H1 (cell line): ENCODE measurements around the gene HAVCR1. TPM values are rescaled to one million over a fixed set of nuclear protein-coding genes. Genes with fewer than 3 reads are reported as not detected.

Source experiments
- CBX5 ChIP-seq: fragments of 300-800, 300-1000 bp; sonication (generic); IDR thresholded peaks from 2 replicates; pipeline ENCODE4 v1.7.1; 2016; ENCODE audit warnings: antibody characterized with exemption, low read length, low read depth
- CHD2 ChIP-seq: IDR thresholded peaks from 2 replicates; pipeline ENCODE4 v1.6.1; 2012; ENCODE audit warnings: low read length, improper control_type of control experiment
- RAD21 ChIP-seq, 2 experiments: IDR thresholded peaks in 1 of 2; conservative IDR thresholded peaks in 1 of 2; 2 replicates each; pipeline ENCODE4 v1.6.1; 2011; ENCODE audit warnings: low read depth in 2 of 2, low read length in 2 of 2, improper control_type of control experiment in 1 of 2, inconsistent platforms in 1 of 2, mild to moderate bottlenecking in 1 of 2, moderate library complexity in 1 of 2
- RNF2 ChIP-seq: fragments of 200-900, 300-1000 bp; sonication (generic); IDR thresholded peaks from 2 replicates; pipeline ENCODE4 v1.7.1; 2016; ENCODE audit warnings: borderline replicate concordance, low read depth, mild to moderate bottlenecking, antibody characterized with exemption, low read length; ENCODE audit not compliant: poor library complexity, severe bottlenecking; ENCODE audit errors: missing control alignments
- SIX5 ChIP-seq: IDR thresholded peaks from 2 replicates; pipeline ENCODE4 v1.6.1; 2011; ENCODE audit warnings: mild to moderate bottlenecking, low read depth, low read length
- SP2 ChIP-seq: IDR thresholded peaks from 2 replicates; pipeline ENCODE4 v1.6.1; 2012; ENCODE audit warnings: mild to moderate bottlenecking, low read length, inconsistent platforms
- TAF1 ChIP-seq: IDR thresholded peaks from 2 replicates; pipeline ENCODE4 v1.6.1; 2011; ENCODE audit warnings: mild to moderate bottlenecking, low read depth, low read length
- TEAD4 ChIP-seq: IDR thresholded peaks from 2 replicates; pipeline ENCODE4 v1.6.1; 2012; ENCODE audit warnings: low read depth, low read length, inconsistent platforms, mixed read lengths
- YY1 ChIP-seq: IDR thresholded peaks from 2 replicates; pipeline ENCODE4 v1.6.1; 2011; ENCODE audit warnings: low read depth, mild to moderate bottlenecking, low read length
- polyA plus RNA-seq, 7 experiments: library from polyadenylated mRNA; depleted of rRNA in 3 of 7; stranded (reverse) in 5 of 7; unstranded in 2 of 7; fragments of >200 nt in 5 of 7; fragments of 200-250 nt in 2 of 7; gene quantifications; 1 replicate in 5 of 7; 2 replicates in 1 of 7; 4 replicates in 1 of 7; pipeline versions ENCODE4 v1.2.1 to v1.2.3, GENCODE V29; 2011 to 2013; ENCODE audit warnings: missing spikeins in 2 of 7, mixed read lengths in 2 of 7
- total RNA-seq: library from RNA; stranded (reverse); fragmentation: NEBNext Ultra II Directional; extraction: Animal tissue kit (Norgen Biotek cat#: 25700); gene quantifications from 2 replicates; pipeline ENCODE4 v1.2.1, GENCODE V29; 2021
- TF ChIP-seq, protein P1 (sequence below): fragments of 300-600 bp; sonication (generic); IDR thresholded peaks from 2 replicates; pipeline ENCODE4 v1.7.1; 2012; ENCODE audit warnings: low read length, moderate library complexity, mild to moderate bottlenecking, inconsistent platforms; ENCODE audit not compliant: insufficient replicate concordance
- TF ChIP-seq, protein P2 (sequence below): IDR thresholded peaks from 2 replicates; pipeline ENCODE4 v1.6.1; 2011; ENCODE audit warnings: low read depth, mild to moderate bottlenecking, low read length; ENCODE audit not compliant: insufficient read depth

The HAVCR1 gene
- total and polyA plus RNA-seq, 2 of the 8 experiments (the other 6 are each of a cell fraction or from before 2014, with no cell fraction given), result not detected

DNA sequence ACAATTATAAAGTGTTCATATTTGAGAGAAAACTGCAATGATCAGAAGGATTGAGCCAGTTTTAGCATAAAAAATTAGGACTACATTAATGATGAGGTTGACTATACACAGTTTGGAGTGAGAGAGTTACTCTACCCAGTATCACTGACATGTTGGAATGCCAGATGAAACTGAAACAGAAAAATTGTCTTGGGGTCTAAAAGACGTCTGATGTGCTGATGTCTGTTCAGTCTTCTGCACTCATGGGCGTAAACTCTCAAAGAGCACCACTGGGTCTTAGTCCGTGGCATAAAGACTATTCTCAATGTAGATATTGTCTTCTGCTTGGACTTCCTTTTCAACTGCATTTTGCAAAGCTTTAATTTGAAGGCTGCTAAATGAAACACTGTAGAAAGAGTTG lies 29.5 kb downstream of the HAVCR1 start (continued):
- TF ChIP-seq, protein P1, sequence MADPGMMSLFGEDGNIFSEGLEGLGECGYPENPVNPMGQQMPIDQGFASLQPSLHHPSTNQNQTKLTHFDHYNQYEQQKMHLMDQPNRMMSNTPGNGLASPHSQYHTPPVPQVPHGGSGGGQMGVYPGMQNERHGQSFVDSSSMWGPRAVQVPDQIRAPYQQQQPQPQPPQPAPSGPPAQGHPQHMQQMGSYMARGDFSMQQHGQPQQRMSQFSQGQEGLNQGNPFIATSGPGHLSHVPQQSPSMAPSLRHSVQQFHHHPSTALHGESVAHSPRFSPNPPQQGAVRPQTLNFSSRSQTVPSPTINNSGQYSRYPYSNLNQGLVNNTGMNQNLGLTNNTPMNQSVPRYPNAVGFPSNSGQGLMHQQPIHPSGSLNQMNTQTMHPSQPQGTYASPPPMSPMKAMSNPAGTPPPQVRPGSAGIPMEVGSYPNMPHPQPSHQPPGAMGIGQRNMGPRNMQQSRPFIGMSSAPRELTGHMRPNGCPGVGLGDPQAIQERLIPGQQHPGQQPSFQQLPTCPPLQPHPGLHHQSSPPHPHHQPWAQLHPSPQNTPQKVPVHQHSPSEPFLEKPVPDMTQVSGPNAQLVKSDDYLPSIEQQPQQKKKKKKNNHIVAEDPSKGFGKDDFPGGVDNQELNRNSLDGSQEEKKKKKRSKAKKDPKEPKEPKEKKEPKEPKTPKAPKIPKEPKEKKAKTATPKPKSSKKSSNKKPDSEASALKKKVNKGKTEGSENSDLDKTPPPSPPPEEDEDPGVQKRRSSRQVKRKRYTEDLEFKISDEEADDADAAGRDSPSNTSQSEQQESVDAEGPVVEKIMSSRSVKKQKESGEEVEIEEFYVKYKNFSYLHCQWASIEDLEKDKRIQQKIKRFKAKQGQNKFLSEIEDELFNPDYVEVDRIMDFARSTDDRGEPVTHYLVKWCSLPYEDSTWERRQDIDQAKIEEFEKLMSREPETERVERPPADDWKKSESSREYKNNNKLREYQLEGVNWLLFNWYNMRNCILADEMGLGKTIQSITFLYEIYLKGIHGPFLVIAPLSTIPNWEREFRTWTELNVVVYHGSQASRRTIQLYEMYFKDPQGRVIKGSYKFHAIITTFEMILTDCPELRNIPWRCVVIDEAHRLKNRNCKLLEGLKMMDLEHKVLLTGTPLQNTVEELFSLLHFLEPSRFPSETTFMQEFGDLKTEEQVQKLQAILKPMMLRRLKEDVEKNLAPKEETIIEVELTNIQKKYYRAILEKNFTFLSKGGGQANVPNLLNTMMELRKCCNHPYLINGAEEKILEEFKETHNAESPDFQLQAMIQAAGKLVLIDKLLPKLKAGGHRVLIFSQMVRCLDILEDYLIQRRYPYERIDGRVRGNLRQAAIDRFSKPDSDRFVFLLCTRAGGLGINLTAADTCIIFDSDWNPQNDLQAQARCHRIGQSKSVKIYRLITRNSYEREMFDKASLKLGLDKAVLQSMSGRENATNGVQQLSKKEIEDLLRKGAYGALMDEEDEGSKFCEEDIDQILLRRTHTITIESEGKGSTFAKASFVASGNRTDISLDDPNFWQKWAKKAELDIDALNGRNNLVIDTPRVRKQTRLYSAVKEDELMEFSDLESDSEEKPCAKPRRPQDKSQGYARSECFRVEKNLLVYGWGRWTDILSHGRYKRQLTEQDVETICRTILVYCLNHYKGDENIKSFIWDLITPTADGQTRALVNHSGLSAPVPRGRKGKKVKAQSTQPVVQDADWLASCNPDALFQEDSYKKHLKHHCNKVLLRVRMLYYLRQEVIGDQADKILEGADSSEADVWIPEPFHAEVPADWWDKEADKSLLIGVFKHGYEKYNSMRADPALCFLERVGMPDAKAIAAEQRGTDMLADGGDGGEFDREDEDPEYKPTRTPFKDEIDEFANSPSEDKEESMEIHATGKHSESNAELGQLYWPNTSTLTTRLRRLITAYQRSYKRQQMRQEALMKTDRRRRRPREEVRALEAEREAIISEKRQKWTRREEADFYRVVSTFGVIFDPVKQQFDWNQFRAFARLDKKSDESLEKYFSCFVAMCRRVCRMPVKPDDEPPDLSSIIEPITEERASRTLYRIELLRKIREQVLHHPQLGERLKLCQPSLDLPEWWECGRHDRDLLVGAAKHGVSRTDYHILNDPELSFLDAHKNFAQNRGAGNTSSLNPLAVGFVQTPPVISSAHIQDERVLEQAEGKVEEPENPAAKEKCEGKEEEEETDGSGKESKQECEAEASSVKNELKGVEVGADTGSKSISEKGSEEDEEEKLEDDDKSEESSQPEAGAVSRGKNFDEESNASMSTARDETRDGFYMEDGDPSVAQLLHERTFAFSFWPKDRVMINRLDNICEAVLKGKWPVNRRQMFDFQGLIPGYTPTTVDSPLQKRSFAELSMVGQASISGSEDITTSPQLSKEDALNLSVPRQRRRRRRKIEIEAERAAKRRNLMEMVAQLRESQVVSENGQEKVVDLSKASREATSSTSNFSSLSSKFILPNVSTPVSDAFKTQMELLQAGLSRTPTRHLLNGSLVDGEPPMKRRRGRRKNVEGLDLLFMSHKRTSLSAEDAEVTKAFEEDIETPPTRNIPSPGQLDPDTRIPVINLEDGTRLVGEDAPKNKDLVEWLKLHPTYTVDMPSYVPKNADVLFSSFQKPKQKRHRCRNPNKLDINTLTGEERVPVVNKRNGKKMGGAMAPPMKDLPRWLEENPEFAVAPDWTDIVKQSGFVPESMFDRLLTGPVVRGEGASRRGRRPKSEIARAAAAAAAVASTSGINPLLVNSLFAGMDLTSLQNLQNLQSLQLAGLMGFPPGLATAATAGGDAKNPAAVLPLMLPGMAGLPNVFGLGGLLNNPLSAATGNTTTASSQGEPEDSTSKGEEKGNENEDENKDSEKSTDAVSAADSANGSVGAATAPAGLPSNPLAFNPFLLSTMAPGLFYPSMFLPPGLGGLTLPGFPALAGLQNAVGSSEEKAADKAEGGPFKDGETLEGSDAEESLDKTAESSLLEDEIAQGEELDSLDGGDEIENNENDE, result no peak
- TF ChIP-seq SIX5 (no peak), TAF1 (no peak), RAD21 (IDR thresholded peaks at IDR 0.05 in 1 of 2, conservative IDR thresholded peaks at IDR 0.05 in 1 of 2; ENCODE audit: low read depth in 2 of 2, low read length in 2 of 2) (no peak), YY1 (no peak), TEAD4 (no peak), RNF2 (no peak), CBX5 (no peak), CHD2 (no peak), SP2 (no peak)
- TF ChIP-seq, protein P2, sequence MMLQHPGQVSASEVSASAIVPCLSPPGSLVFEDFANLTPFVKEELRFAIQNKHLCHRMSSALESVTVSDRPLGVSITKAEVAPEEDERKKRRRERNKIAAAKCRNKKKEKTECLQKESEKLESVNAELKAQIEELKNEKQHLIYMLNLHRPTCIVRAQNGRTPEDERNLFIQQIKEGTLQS, result no peak
